ENCODE data around the gene GNG7. TPM values are rescaled to one million over a fixed set of nuclear protein-coding genes. Genes with fewer than 3 reads are reported as not detected.

GNG7 gene
- total RNA-seq, 1 donor from 2014 or later = 1.8 TPM

- peaks cover 7% of the 10 kb centered on the region for H3K9me3 Mint-ChIP-seq (ENCODE audit: unreplicated experiment)
- no peak overlapping the region for H2AFZ ChIP-seq (ENCODE audit: low read depth, low read length)
- peaks cover 3% of the 10 kb centered on the region for H3K4me1 ChIP-seq (ENCODE audit: insufficient read depth, low read length)
- peaks cover 8% of the 10 kb centered on the region for H3K9me3 ChIP-seq (ENCODE audit: insufficient read depth, low read depth, low read length)
- no peak for TF ChIP-seq EZH2 (IDR thresholded peaks at IDR 0.05; ENCODE audit: insufficient read depth, low read length)
- TF ChIP-seq CTCF (IDR thresholded peaks at IDR 0.05; ENCODE audit: insufficient read depth, low read depth, low read length) = no peak
- H3K36me3 ChIP-seq (ENCODE audit: insufficient read depth, low read length) = no peaks in the 10 kb centered on the region
- H4K20me1 ChIP-seq (ENCODE audit: insufficient read depth, low read length) = no peaks in the 10 kb centered on the region
- no peaks in the 10 kb centered on the region for H3K4me1 Mint-ChIP-seq (ENCODE audit: low read depth, unreplicated experiment)
- peaks cover 7% of the 10 kb centered on the region for H3K27me3 Mint-ChIP-seq (ENCODE audit: low read depth, unreplicated experiment)
- H3K4me3 ChIP-seq (ENCODE audit: insufficient read depth, low read depth, low read length) = no peak overlapping the region
- H3K36me3 Mint-ChIP-seq (ENCODE audit: low read depth, unreplicated experiment) = no peaks in the 10 kb centered on the region
- H3K9ac ChIP-seq (ENCODE audit: low read length) = no peak overlapping the region
- no peak overlapping the region for H3K27ac ChIP-seq (ENCODE audit: low read depth, low read length)
- peak overlapping the region; percentile 54 for H3K4me3 Mint-ChIP-seq (ENCODE audit: unreplicated experiment)
- H3K27ac Mint-ChIP-seq (ENCODE audit: unreplicated experiment) = no peak overlapping the region
- no peak for DNase-seq (ENCODE audit: low read depth)
- no peaks in the 10 kb centered on the region for H3K79me2 ChIP-seq (ENCODE audit: insufficient read depth, low read length)
- H3K27me3 ChIP-seq (ENCODE audit: insufficient read depth, low read length) = peaks cover 3% of the 10 kb centered on the region
- H3K4me2 ChIP-seq (ENCODE audit: low read length) = no peak overlapping the region
- FAIRE-seq = no peak
Observed at GRCh38 chr19:2634228-2634951, 68.1 kb downstream of the GNG7 start.

GRCh38 chr19:2633693-2634075 lies 68.8 kb downstream of the GNG7 start:
- H3K27me3 Mint-ChIP-seq (ENCODE audit: low read depth, unreplicated experiment) = peaks cover 7% of the 10 kb centered on the region
- peaks cover 13% of the 10 kb centered on the region for H3K9me3 ChIP-seq (ENCODE audit: insufficient read depth, low read depth, low read length)

More at GRCh38 chr19:2633693-2634075, 68.8 kb downstream of the GNG7 start:
- Histone ChIP-seq H3K9ac (ENCODE audit: low read length) (no peak overlapping the region), H2AFZ (ENCODE audit: low read depth, low read length) (no peak overlapping the region), H3K36me3 (ENCODE audit: insufficient read depth, low read length) (no peaks in the 10 kb centered on the region), H4K20me1 (ENCODE audit: insufficient read depth, low read length) (no peaks in the 10 kb centered on the region), H3K27ac (ENCODE audit: low read depth, low read length) (no peak overlapping the region), H3K4me1 (ENCODE audit: insufficient read depth, low read length) (no peaks in the 10 kb centered on the region), H3K4me2 (ENCODE audit: low read length) (peak overlapping the region; percentile 37), H3K79me2 (ENCODE audit: insufficient read depth, low read length) (no peaks in the 10 kb centered on the region), H3K4me3 (ENCODE audit: insufficient read depth, low read depth, low read length) (no peak overlapping the region), H3K27me3 (ENCODE audit: insufficient read depth, low read length) (peaks cover 3% of the 10 kb centered on the region)
- DNase-seq (ENCODE audit: low read depth) = no peak
- TF ChIP-seq EZH2 (IDR thresholded peaks at IDR 0.05; ENCODE audit: insufficient read depth, low read length) (no peak), CTCF (IDR thresholded peaks at IDR 0.05; ENCODE audit: insufficient read depth, low read depth, low read length) (no peak)
- no peak overlapping the region for H3K4me3 Mint-ChIP-seq (ENCODE audit: unreplicated experiment)
- H3K4me1 Mint-ChIP-seq (ENCODE audit: low read depth, unreplicated experiment) = no peaks in the 10 kb centered on the region
- FAIRE-seq = no peak
- H3K36me3 Mint-ChIP-seq (ENCODE audit: low read depth, unreplicated experiment) = no peaks in the 10 kb centered on the region
- H3K9me3 Mint-ChIP-seq (ENCODE audit: unreplicated experiment) = peaks cover 11% of the 10 kb centered on the region
- H3K27ac Mint-ChIP-seq (ENCODE audit: unreplicated experiment) = no peak overlapping the region

Data from astrocyte (in vitro differentiated cells and primary cell).